ENCODE data around the gene RPA3. TPM values are rescaled to one million over a fixed set of nuclear protein-coding genes. Genes with fewer than 3 reads are reported as not detected.

Gene RPA3
- total RNA-seq, 1 experiment from 2014 or later: 87.5 TPM

GRCh38 chr7:7710469-7710868 lies 7.9 kb downstream of the RPA3 start:
- CTCF ChIA-PET: no interaction called here
- no peak overlapping the region for H3K4me2 ChIP-seq (ENCODE audit: low read length)
- H2AFZ ChIP-seq (ENCODE audit: low read depth, low read length, poor library complexity, severe bottlenecking): no peak overlapping the region

GRCh38 chr7:7709291-7709690 lies 9.1 kb downstream of the RPA3 start:
- Histone ChIP-seq H3K4me1 (ENCODE audit: control insufficient read depth in 1 of 2, insufficient read depth in 2 of 2, low read length in 2 of 2) (no peaks in the 10 kb centered on the region), H2AFZ (ENCODE audit: low read depth, low read length, poor library complexity, severe bottlenecking) (no peak overlapping the region), H3K9ac (ENCODE audit: low read length) (no peak overlapping the region), H3K27ac (ENCODE audit: low read depth, low read length) (no peak overlapping the region), H3K4me3 (replicated peaks in 1 of 2; ENCODE audit: low read depth in 1 of 2, low read length in 2 of 2) (no peak overlapping the region), H3K4me2 (ENCODE audit: low read length) (no peak overlapping the region), H3K9me2 (ENCODE audit: insufficient read depth) (no peaks in the 10 kb centered on the region), H3K79me2 (ENCODE audit: insufficient read depth, low read length) (no peaks in the 10 kb centered on the region), H3K27me3 (ENCODE audit: insufficient read depth, low read length) (no peaks in the 10 kb centered on the region), H3K36me3 (ENCODE audit: control insufficient read depth in 1 of 2, insufficient read depth in 2 of 2, low read length in 2 of 2) (no peaks in the 10 kb centered on the region), H4K20me1 (ENCODE audit: insufficient read depth) (no peaks in the 10 kb centered on the region), H3K9me3 (ENCODE audit: control insufficient read depth in 1 of 2, insufficient read depth in 1 of 2, low read depth in 1 of 2, low read length in 2 of 2) (no peaks in the 10 kb centered on the region)
- POLR2A ChIA-PET: no interaction called here
- no TSS peak for BruUV-seq (replicated peaks)
- CTCF ChIA-PET: no interaction called here
- TF ChIP-seq EZH2phosphoT487 (IDR thresholded peaks at IDR 0.05; ENCODE audit: borderline replicate concordance): no peak
- no peak for TF ChIP-seq MAX (IDR thresholded peaks at IDR 0.05)
- intact Hi-C loops (cut with micrococcal nuclease): no loop called here
- RAD21 ChIA-PET (ENCODE audit: low non-redundant PET in 1 of 2, low total read pairs in 2 of 2, uncharacterized antibody in 2 of 2, unreplicated experiment in 2 of 2): interaction anchor here in 1 of 2 experiments (0.6 kb wide), 1 partner anchor 32 kb away, joined by 5 read pairs; no protein-coding TSS in a partner anchor
- ATAC-seq (no peak), DNase-seq (ENCODE audit: low read depth, low spot score) (no peak)

More at GRCh38 chr7:7710469-7710868, 7.9 kb downstream of the RPA3 start:
- H4K20me1 ChIP-seq (ENCODE audit: insufficient read depth): no peaks in the 10 kb centered on the region
- ChIA-PET POLR2A (no interaction called here), RAD21 (ENCODE audit: low non-redundant PET in 1 of 2, low total read pairs in 2 of 2, uncharacterized antibody in 2 of 2, unreplicated experiment in 2 of 2) (no interaction called here)
- H3K79me2 ChIP-seq (ENCODE audit: insufficient read depth, low read length): no peaks in the 10 kb centered on the region
- H3K9me2 ChIP-seq (ENCODE audit: insufficient read depth): no peaks in the 10 kb centered on the region
- BruUV-seq (replicated peaks): no TSS peak
- H3K9me3 ChIP-seq (ENCODE audit: control insufficient read depth in 1 of 2, insufficient read depth in 1 of 2, low read depth in 1 of 2, low read length in 2 of 2): no peaks in the 10 kb centered on the region
- ATAC-seq (no peak), DNase-seq (ENCODE audit: low read depth, low spot score) (no peak)
- H3K9ac ChIP-seq (ENCODE audit: low read length): no peak overlapping the region
- H3K27me3 ChIP-seq (ENCODE audit: insufficient read depth, low read length): no peaks in the 10 kb centered on the region
- no peak overlapping the region for H3K27ac ChIP-seq (ENCODE audit: low read depth, low read length)
- no peaks in the 10 kb centered on the region for H3K36me3 ChIP-seq (ENCODE audit: control insufficient read depth in 1 of 2, insufficient read depth in 2 of 2, low read length in 2 of 2)
- TF ChIP-seq POLR2A (IDR thresholded peaks at IDR 0.05; ENCODE audit: borderline replicate concordance, extremely low read depth, insufficient read depth, insufficient read length) (no peak), EZH2 (IDR thresholded peaks at IDR 0.05) (no peak)
- intact Hi-C loops (cut with micrococcal nuclease): no loop called here
- H3K4me3 ChIP-seq (replicated peaks in 1 of 2; ENCODE audit: low read depth in 1 of 2, low read length in 2 of 2): no peak overlapping the region
- no peaks in the 10 kb centered on the region for H3K4me1 ChIP-seq (ENCODE audit: control insufficient read depth in 1 of 2, insufficient read depth in 2 of 2, low read length in 2 of 2)

Data from HCT116 (cell line).